ENCODE data around the gene MYOZ3.

MYOZ3 gene

GRCh38 chr5:150661086-150661485 is at the start of gene MYOZ3:
Gene MYOZ3 (plus strand): TSS chr5:150661251. CDS start chr5:150662942, 1,691 bp downstream.
- DNase-seq, result no peak

GRCh38 chr5:150612405-150612804 is 48.6 kb upstream of the MYOZ3 start:
- DNase-seq, result no peak

- DNase-seq, result no peak
Observed at GRCh38 chr5:150612905-150613670, 48.0 kb upstream of the MYOZ3 start.

- no peak for DNase-seq
Observed at GRCh38 chr5:150613991-150614660, 46.9 kb upstream of the MYOZ3 start.

- DNase-seq, result no peak
Observed at GRCh38 chr5:150614661-150615060, 46.4 kb upstream of the MYOZ3 start.

- no peak for DNase-seq
Observed at GRCh38 chr5:150615141-150615699, 45.8 kb upstream of the MYOZ3 start.

GRCh38 chr5:150616024-150616470 is 45.0 kb upstream of the MYOZ3 start:
- DNase-seq, result no peak

GRCh38 chr5:150616506-150616905 is 44.5 kb upstream of the MYOZ3 start:
- DNase-seq, result no peak

GRCh38 chr5:150618163-150618562 is 42.9 kb upstream of the MYOZ3 start:
- no peak for DNase-seq

- DNase-seq, result no peak
Observed at GRCh38 chr5:150618588-150619281, 42.3 kb upstream of the MYOZ3 start.

GRCh38 chr5:150619359-150620230 is 41.5 kb upstream of the MYOZ3 start:
- DNase-seq, result no peak

GRCh38 chr5:150621301-150621700 is 39.8 kb upstream of the MYOZ3 start:
- DNase-seq, result no peak

GRCh38 chr5:150622157-150622556 is 38.9 kb upstream of the MYOZ3 start:
- no peak for DNase-seq

- DNase-seq, result peak; percentile 77
Observed at GRCh38 chr5:150623152-150623877, 37.7 kb upstream of the MYOZ3 start.

- DNase-seq, result no peak
Observed at GRCh38 chr5:150623878-150624216, 37.2 kb upstream of the MYOZ3 start.

GRCh38 chr5:150624334-150625163 is 36.5 kb upstream of the MYOZ3 start:
- no peak for DNase-seq

- DNase-seq, result no peak
Observed at GRCh38 chr5:150625164-150625535, 35.9 kb upstream of the MYOZ3 start.

- no peak for DNase-seq
Observed at GRCh38 chr5:150625831-150626746, 35.0 kb upstream of the MYOZ3 start.

GRCh38 chr5:150626853-150627276 is 34.2 kb upstream of the MYOZ3 start:
- DNase-seq, result no peak

Measured in inflammatory macrophage treated with lipopolysaccharide for 4 hours (primary cell).